HL-60 (cell line): ENCODE measurements around the gene ENKUR.

Experiments used
- DNase-seq, 2 experiments: peaks; one replicate each; pipeline ENCODE4 v3.0.0-alpha.2; 2010 to 2020; ENCODE audit warnings: low read depth in 1 of 2, low spot score in 1 of 2
- H3K27ac ChIP-seq: fragments of 250-450 bp; sonication (Bioruptor Pico); replicated peaks from 2 replicates; pipeline ENCODE4 v1.5.1; 2020; ENCODE audit warnings: mild to moderate bottlenecking, moderate library complexity
- H3K27me3 ChIP-seq: fragments of 250-450 bp; sonication (Bioruptor Pico); 2 replicates; pipeline ENCODE4 v1.5.1; 2021; ENCODE audit warnings: mild to moderate bottlenecking, moderate library complexity; ENCODE audit not compliant: insufficient read depth, poor library complexity, severe bottlenecking
- H3K4me3 ChIP-seq: replicated peaks from 2 replicates; pipeline ENCODE4 v1.5.1; 2011; ENCODE audit warnings: mild to moderate bottlenecking, control low read depth, low read length; ENCODE audit not compliant: insufficient read depth
- CTCF ChIP-seq: IDR thresholded peaks from one replicate; pipeline ENCODE4 v1.5.1; 2011; ENCODE audit warnings: low read length, control low read depth, inconsistent platforms; ENCODE audit not compliant: insufficient read depth
- GABPA ChIP-seq: IDR thresholded peaks from 2 replicates; pipeline ENCODE4 v1.6.1; 2012; ENCODE audit warnings: low read depth
- POLR2AphosphoS5 ChIP-seq: IDR thresholded peaks from 2 replicates; pipeline ENCODE4 v1.6.1; 2012; ENCODE audit warnings: low read depth
- SPI1 ChIP-seq: IDR thresholded peaks from 2 replicates; pipeline ENCODE4 v1.6.1; 2012; ENCODE audit warnings: low read depth, mild to moderate bottlenecking, borderline replicate concordance
- TF ChIP-seq, protein P1 (sequence below): IDR thresholded peaks from 2 replicates; pipeline ENCODE4 v1.6.1; 2012; ENCODE audit warnings: low read depth; ENCODE audit not compliant: insufficient replicate concordance

ENKUR gene

DNA sequence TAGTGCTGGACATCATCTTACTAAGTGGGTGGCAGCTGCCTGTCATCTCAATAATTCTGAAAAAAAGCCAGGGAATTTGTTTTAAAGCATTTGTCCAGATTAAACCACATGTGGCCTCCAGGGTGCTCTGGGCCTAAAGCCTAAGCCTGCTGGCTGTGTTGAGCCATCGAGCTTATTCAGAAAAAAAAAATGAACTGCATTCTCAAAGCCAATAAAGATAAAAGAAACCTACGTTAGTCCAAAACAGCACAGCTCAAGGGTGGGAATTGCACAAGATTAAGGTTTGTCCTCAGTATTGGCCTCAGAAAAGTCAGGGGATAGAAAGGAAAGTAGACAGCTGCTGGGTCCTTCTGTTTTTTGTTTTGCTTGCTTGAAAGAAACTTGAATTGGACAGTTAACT lies 41.0 kb downstream of the ENKUR start:
- H3K4me3 ChIP-seq: no peak overlapping the region
- H3K27me3 ChIP-seq: no peaks in the 10 kb centered on the region
- DNase-seq: no peak
- no peak overlapping the region for H3K27ac ChIP-seq
- TF ChIP-seq, protein P1, sequence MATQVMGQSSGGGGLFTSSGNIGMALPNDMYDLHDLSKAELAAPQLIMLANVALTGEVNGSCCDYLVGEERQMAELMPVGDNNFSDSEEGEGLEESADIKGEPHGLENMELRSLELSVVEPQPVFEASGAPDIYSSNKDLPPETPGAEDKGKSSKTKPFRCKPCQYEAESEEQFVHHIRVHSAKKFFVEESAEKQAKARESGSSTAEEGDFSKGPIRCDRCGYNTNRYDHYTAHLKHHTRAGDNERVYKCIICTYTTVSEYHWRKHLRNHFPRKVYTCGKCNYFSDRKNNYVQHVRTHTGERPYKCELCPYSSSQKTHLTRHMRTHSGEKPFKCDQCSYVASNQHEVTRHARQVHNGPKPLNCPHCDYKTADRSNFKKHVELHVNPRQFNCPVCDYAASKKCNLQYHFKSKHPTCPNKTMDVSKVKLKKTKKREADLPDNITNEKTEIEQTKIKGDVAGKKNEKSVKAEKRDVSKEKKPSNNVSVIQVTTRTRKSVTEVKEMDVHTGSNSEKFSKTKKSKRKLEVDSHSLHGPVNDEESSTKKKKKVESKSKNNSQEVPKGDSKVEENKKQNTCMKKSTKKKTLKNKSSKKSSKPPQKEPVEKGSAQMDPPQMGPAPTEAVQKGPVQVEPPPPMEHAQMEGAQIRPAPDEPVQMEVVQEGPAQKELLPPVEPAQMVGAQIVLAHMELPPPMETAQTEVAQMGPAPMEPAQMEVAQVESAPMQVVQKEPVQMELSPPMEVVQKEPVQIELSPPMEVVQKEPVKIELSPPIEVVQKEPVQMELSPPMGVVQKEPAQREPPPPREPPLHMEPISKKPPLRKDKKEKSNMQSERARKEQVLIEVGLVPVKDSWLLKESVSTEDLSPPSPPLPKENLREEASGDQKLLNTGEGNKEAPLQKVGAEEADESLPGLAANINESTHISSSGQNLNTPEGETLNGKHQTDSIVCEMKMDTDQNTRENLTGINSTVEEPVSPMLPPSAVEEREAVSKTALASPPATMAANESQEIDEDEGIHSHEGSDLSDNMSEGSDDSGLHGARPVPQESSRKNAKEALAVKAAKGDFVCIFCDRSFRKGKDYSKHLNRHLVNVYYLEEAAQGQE: no peak
- TF ChIP-seq SPI1 (no peak), CTCF (no peak), POLR2AphosphoS5 (no peak), GABPA (no peak)

- Histone ChIP-seq H3K27me3 (no peaks in the 10 kb centered on the region), H3K4me3 (no peak overlapping the region), H3K27ac (no peak overlapping the region)
- DNase-seq: no peak
- TF ChIP-seq, protein P1: no peak
- TF ChIP-seq CTCF: no peak
- TF ChIP-seq POLR2AphosphoS5: no peak
- no peak for TF ChIP-seq SPI1
- TF ChIP-seq GABPA: no peak
Measured at GRCh38 chr10:24973163-24973562, 42.8 kb downstream of the ENKUR start.

DNA sequence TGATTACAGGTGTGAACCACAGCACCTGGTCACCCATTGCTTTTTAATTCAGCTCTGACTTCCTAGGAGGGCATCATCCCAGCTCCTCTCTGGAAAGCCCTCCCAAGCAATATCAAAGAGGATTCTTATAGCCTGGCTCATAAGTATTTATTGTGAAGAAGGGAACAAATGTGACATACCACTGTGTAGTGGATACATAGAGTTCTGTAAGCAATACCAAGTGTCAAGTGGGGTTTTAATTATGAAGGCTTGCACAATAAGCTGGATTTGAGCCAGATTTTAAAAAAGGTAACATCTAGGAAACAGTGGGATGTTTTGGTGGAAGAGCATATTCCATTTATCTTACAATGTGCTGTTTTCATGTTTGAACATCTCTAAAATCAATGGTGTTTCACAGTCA lies 44.6 kb downstream of the ENKUR start:
- Histone ChIP-seq H3K27ac (no peak overlapping the region), H3K27me3 (no peaks in the 10 kb centered on the region), H3K4me3 (no peak overlapping the region)
- TF ChIP-seq POLR2AphosphoS5 (no peak), SPI1 (no peak), GABPA (no peak), CTCF (no peak)
- TF ChIP-seq, protein P1: no peak
- DNase-seq: no peak
